OCI-LY1 (cell line): ENCODE results near the gene ACTR3C.
"Not testable (repeated sequence)": the region's sequence is repeated elsewhere in the genome, so short reads cannot be mapped to it uniquely, and the experiment has no call there.

Experiments used
- EZH2 ChIP-seq: fragments of 200-600 bp; sonication (generic), shearing (Covaris generic); IDR thresholded peaks from 2 replicates; pipeline ENCODE4 v1.8.0; 2017; ENCODE audit warnings: borderline replicate concordance, mixed run types, mild to moderate bottlenecking, antibody characterized with exemption, low read length, moderate library complexity, mixed read lengths
- TF ChIP-seq, protein P1 (sequence below): fragments of 200-600 bp; sonication (generic), shearing (Covaris generic); IDR thresholded peaks from 2 replicates; pipeline ENCODE4 v1.5.1; 2017; ENCODE audit warnings: mild to moderate bottlenecking, antibody characterized with exemption, low read length, moderate library complexity, mixed read lengths

DNA sequence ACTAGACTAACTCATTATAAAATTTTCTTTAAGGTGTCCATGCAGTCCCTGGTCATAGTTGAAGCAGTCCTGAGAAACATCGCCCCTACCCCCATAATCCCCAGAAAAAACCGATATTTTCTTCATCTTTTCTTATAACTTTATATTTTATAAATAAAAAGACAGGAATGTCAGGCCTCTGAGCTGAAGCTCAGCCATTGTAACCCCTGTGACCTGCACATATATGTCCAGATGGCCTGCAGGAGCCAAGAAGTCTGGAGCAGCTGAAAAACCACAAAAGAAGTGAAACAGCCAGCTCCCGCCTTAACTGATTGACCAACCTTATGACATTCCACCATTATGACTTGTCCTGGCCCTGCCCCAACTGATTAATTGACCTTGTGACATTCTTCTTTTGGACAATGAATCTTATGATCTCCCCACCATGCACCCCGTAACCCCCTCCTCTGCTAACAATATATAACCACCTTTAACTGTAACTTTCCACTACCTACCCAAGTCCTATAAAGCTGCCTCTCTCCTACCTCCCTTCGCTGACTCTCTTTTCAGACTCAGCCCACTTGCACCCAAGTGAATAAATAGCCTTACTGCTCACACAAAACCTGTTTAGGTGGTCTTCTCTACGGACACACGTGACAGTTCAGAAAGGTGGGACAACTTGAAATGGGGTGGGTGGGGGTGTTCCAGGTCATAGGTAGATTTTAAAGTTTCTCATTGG, 10.5 kb downstream of the ACTR3C start:
- TF ChIP-seq, protein P1, sequence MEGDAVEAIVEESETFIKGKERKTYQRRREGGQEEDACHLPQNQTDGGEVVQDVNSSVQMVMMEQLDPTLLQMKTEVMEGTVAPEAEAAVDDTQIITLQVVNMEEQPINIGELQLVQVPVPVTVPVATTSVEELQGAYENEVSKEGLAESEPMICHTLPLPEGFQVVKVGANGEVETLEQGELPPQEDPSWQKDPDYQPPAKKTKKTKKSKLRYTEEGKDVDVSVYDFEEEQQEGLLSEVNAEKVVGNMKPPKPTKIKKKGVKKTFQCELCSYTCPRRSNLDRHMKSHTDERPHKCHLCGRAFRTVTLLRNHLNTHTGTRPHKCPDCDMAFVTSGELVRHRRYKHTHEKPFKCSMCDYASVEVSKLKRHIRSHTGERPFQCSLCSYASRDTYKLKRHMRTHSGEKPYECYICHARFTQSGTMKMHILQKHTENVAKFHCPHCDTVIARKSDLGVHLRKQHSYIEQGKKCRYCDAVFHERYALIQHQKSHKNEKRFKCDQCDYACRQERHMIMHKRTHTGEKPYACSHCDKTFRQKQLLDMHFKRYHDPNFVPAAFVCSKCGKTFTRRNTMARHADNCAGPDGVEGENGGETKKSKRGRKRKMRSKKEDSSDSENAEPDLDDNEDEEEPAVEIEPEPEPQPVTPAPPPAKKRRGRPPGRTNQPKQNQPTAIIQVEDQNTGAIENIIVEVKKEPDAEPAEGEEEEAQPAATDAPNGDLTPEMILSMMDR, result not testable (repeated sequence)
- TF ChIP-seq EZH2, result not testable (repeated sequence)
